ENCODE data around the gene ZSWIM3. TPM values are rescaled to one million over a fixed set of nuclear protein-coding genes. Genes with fewer than 3 reads are reported as not detected.
"Not testable (repeated sequence)": the region's sequence is repeated elsewhere in the genome, so short reads cannot be mapped to it uniquely, and the experiment has no call there.

Gene ZSWIM3
- total RNA-seq, 1 experiment from 2014 or later = 12.0 TPM

- DNase-seq (ENCODE audit: low read depth) = peak; percentile 80
Measured at GRCh38 chr20:45860560-45861220, 3.3 kb downstream of the ZSWIM3 start.

GRCh38 chr20:45861221-45862075 lies 4.0 kb downstream of the ZSWIM3 start:
- DNase-seq (ENCODE audit: low read depth) = peak; percentile 58

GRCh38 chr20:45863543-45864470 lies 6.4 kb downstream of the ZSWIM3 start:
- DNase-seq (ENCODE audit: low read depth) = no peak

GRCh38 chr20:45866454-45866853 lies 9.0 kb downstream of the ZSWIM3 start:
- DNase-seq (ENCODE audit: low read depth) = no peak

- DNase-seq (ENCODE audit: low read depth) = no peak
Measured at GRCh38 chr20:45867136-45867818, 9.9 kb downstream of the ZSWIM3 start.

GRCh38 chr20:45867819-45868176 lies 10.4 kb downstream of the ZSWIM3 start:
- DNase-seq (ENCODE audit: low read depth) = peak; percentile 95

GRCh38 chr20:45872626-45873025 lies 15.2 kb downstream of the ZSWIM3 start:
- DNase-seq (ENCODE audit: low read depth) = no peak

- peak; percentile 40 for DNase-seq (ENCODE audit: low read depth)
Measured at GRCh38 chr20:45873409-45874103, 16.1 kb downstream of the ZSWIM3 start.

GRCh38 chr20:45874104-45874481 lies 16.7 kb downstream of the ZSWIM3 start:
- DNase-seq (ENCODE audit: low read depth) = not testable (repeated sequence)

- DNase-seq (ENCODE audit: low read depth) = no peak
Measured at GRCh38 chr20:45874576-45874975, 17.2 kb downstream of the ZSWIM3 start.

GRCh38 chr20:45878076-45878761 lies 20.8 kb downstream of the ZSWIM3 start:
- no peak for DNase-seq (ENCODE audit: low read depth)

- DNase-seq (ENCODE audit: low read depth) = peak; percentile 100
Measured at GRCh38 chr20:45880988-45881788, 23.8 kb downstream of the ZSWIM3 start, which contains the start of gene ZSWIM1. TSS of gene ZSWIM1 (plus strand) at chr20:45881227. CDS start at chr20:45882593, 1,366 bp downstream.

GRCh38 chr20:45882469-45883099 lies 25.2 kb downstream of the ZSWIM3 start:
- no peak for DNase-seq (ENCODE audit: low read depth)

- DNase-seq (ENCODE audit: low read depth) = no peak
Measured at GRCh38 chr20:45883100-45883469, 25.7 kb downstream of the ZSWIM3 start.

- no peak for DNase-seq (ENCODE audit: low read depth)
Measured at GRCh38 chr20:45886590-45887345, 29.4 kb downstream of the ZSWIM3 start.

- no peak for DNase-seq (ENCODE audit: low read depth)
Measured at GRCh38 chr20:45887346-45887715, 29.9 kb downstream of the ZSWIM3 start, which contains the start of gene SPATA25. TSS of gene SPATA25 (minus strand) at chr20:45887622. CDS start at chr20:45887590, 32 bp downstream.

- DNase-seq (ENCODE audit: low read depth) = no peak
Measured at GRCh38 chr20:45888681-45889080, 31.3 kb downstream of the ZSWIM3 start.
